HepG2 (cell line): ENCODE results near the gene SLC38A2. TPM values are rescaled to one million over a fixed set of nuclear protein-coding genes. Genes with fewer than 3 reads are reported as not detected.
A peak's percentile ranks its signal among the peaks of the same experiment; 100 is the strongest.

Source experiments
- AGO1 ChIP-seq: fragments of 200-400 bp; formaldehyde crosslinking; IDR thresholded peaks from 2 replicates; pipeline ENCODE4 v1.6.1; 2017; ENCODE audit warnings: mild to moderate bottlenecking, low read depth, low read length, moderate library complexity; ENCODE audit not compliant: poor library complexity, severe bottlenecking
- ATF1 ChIP-seq: IDR thresholded peaks from 2 replicates; pipeline ENCODE4 v1.6.1; 2016; ENCODE audit warnings: mild to moderate bottlenecking, control low read depth
- ATF7 ChIP-seq, 2 experiments: fragments of 450-650 bp in 1 of 2; sonication (generic) in 1 of 2; formaldehyde crosslinking in 1 of 2; IDR thresholded peaks; 2 replicates each; pipeline versions ENCODE4 v1.4.0 to v1.6.1; 2016 to 2020; ENCODE audit warnings: antibody characterized with exemption in 1 of 2, mild to moderate bottlenecking in 1 of 2, missing genetic modification reagents in 1 of 2
- CBX1 ChIP-seq: IDR thresholded peaks from one replicate; pipeline ENCODE4 v1.6.1; 2016; ENCODE audit warnings: antibody characterized with exemption, low read depth
- CBX2 ChIP-seq, 2 experiments: fragments of 200-600 bp in 1 of 2; sonication (generic); formaldehyde crosslinking in 1 of 2; IDR thresholded peaks; 2 replicates each; pipeline versions ENCODE4 v1.7.0 to v1.8.1; 2018 to 2022; ENCODE audit warnings: low read depth in 2 of 2, low read length in 1 of 2, mild to moderate bottlenecking in 1 of 2, missing genetic modification reagents in 1 of 2
- FOXA3 ChIP-seq: IDR thresholded peaks from 2 replicates; pipeline ENCODE4 v1.6.1; 2016; ENCODE audit warnings: missing genetic modification reagents, missing compliant biosample characterization
- GTF2F1 ChIP-seq: fragments of 150-350 bp; IDR thresholded peaks from 2 replicates; pipeline ENCODE4 v1.6.1; 2014; ENCODE audit warnings: low read length
- NR2F6 ChIP-seq, 2 experiments: IDR thresholded peaks; 2 replicates each; pipeline ENCODE4 v1.6.1; 2016; ENCODE audit warnings: antibody characterized with exemption in 1 of 2, mild to moderate bottlenecking in 1 of 2
- NRL ChIP-seq: sonication (generic); formaldehyde crosslinking; IDR thresholded peaks from 2 replicates; pipeline ENCODE4 v1.5.0; 2020; ENCODE audit warnings: missing genetic modification reagents, mild to moderate bottlenecking, moderate library complexity, borderline replicate concordance
- POLR2G ChIP-seq: fragments of 200-400 bp; formaldehyde crosslinking; IDR thresholded peaks from 2 replicates; pipeline ENCODE4 v1.6.1; 2018; ENCODE audit warnings: mild to moderate bottlenecking, low read depth, low read length, moderate library complexity
- SALL2 ChIP-seq: sonication (generic); formaldehyde crosslinking; IDR thresholded peaks from 2 replicates; pipeline ENCODE4 v1.8.1; 2023; ENCODE audit warnings: mild to moderate bottlenecking, missing genetic modification reagents, inconsistent platforms
- ZBTB42 ChIP-seq: sonication (generic); formaldehyde crosslinking; IDR thresholded peaks from 2 replicates; pipeline ENCODE4 v1.5.0; 2020; ENCODE audit warnings: mild to moderate bottlenecking, missing genetic modification reagents
- ZMYM4 ChIP-seq: sonication (generic); formaldehyde crosslinking; IDR thresholded peaks from 2 replicates; pipeline ENCODE4 v1.8.1; 2023; ENCODE audit warnings: mild to moderate bottlenecking, missing genetic modification reagents
- ZNF224 ChIP-seq: sonication (generic); formaldehyde crosslinking; IDR thresholded peaks from 2 replicates; pipeline ENCODE4 v1.5.0; 2020; ENCODE audit warnings: mild to moderate bottlenecking, missing genetic modification reagents
- ZNF329 ChIP-seq: sonication (generic); formaldehyde crosslinking; IDR thresholded peaks from 2 replicates; pipeline ENCODE4 v1.9.0; 2021; ENCODE audit warnings: low read depth, mild to moderate bottlenecking, missing genetic modification reagents
- ZNF333 ChIP-seq: sonication (generic); formaldehyde crosslinking; IDR thresholded peaks from 2 replicates; pipeline ENCODE4 v1.4.0; 2020; ENCODE audit warnings: mild to moderate bottlenecking, missing genetic modification reagents, borderline replicate concordance
- ZNF34 ChIP-seq: sonication (generic); formaldehyde crosslinking; IDR thresholded peaks from 2 replicates; pipeline ENCODE4 v1.4.0; 2020; ENCODE audit warnings: mild to moderate bottlenecking, missing genetic modification reagents, borderline replicate concordance
- ZSCAN21 ChIP-seq: sonication (generic); formaldehyde crosslinking; IDR thresholded peaks from 2 replicates; pipeline ENCODE4 v1.8.0; 2022; ENCODE audit warnings: mild to moderate bottlenecking, missing genetic modification reagents, moderate library complexity, borderline replicate concordance
- polyA plus RNA-seq, 8 experiments: library from polyadenylated mRNA; depleted of rRNA in 3 of 8; stranded (reverse) in 7 of 8; unstranded in 1 of 8; fragments of >200 nt; fragmentation: Illumina TruSeq in 4 of 8; extraction: Trizol in 4 of 8; gene quantifications; 2 replicates each; pipeline versions ENCODE4 v1.2.1 to v1.2.3, GENCODE V29; 2011 to 2016; ENCODE audit warnings: low read depth in 4 of 8, missing spikeins in 1 of 8, mixed read lengths in 1 of 8; ENCODE audit not compliant: insufficient read depth in 1 of 8
- total RNA-seq, 5 experiments: library from RNA; depleted of rRNA; stranded (reverse); fragments of >200 nt; fragmentation: Illumina TruSeq; extraction: Trizol; gene quantifications; 2 replicates each; pipeline ENCODE4 v1.2.3, GENCODE V29; 2016; ENCODE audit warnings: low read depth in 1 of 5
- TF ChIP-seq, protein P1 (sequence below): sonication (generic); formaldehyde crosslinking; IDR thresholded peaks from 2 replicates; pipeline ENCODE4 v1.4.0; 2020; ENCODE audit warnings: missing genetic modification reagents, borderline replicate concordance
- TF ChIP-seq, protein P2 (sequence below): IDR thresholded peaks from 2 replicates; pipeline ENCODE4 v1.6.1; 2018; ENCODE audit warnings: missing genetic modification reagents, mild to moderate bottlenecking, missing compliant biosample characterization
- TF ChIP-seq, protein P3 (sequence below): sonication (generic); formaldehyde crosslinking; IDR thresholded peaks from 2 replicates; pipeline ENCODE4 v1.8.0; 2022; ENCODE audit warnings: missing genetic modification reagents, mild to moderate bottlenecking, borderline replicate concordance
- TF ChIP-seq, protein P4 (sequence below): sonication (generic); formaldehyde crosslinking; IDR thresholded peaks from 2 replicates; pipeline ENCODE4 v1.4.0; 2020; ENCODE audit warnings: mild to moderate bottlenecking, low read depth, missing genetic modification reagents
- TF ChIP-seq, protein P5 (sequence below): sonication (generic); formaldehyde crosslinking; IDR thresholded peaks from 2 replicates; pipeline ENCODE4 v1.5.0; 2020; ENCODE audit warnings: missing genetic modification reagents, mild to moderate bottlenecking, borderline replicate concordance

Gene SLC38A2
- total and polyA plus RNA-seq, 2 of the 13 experiments (the other 11 are each of a cell fraction or from before 2014, with no cell fraction given) = 368 to 880 TPM

DNA sequence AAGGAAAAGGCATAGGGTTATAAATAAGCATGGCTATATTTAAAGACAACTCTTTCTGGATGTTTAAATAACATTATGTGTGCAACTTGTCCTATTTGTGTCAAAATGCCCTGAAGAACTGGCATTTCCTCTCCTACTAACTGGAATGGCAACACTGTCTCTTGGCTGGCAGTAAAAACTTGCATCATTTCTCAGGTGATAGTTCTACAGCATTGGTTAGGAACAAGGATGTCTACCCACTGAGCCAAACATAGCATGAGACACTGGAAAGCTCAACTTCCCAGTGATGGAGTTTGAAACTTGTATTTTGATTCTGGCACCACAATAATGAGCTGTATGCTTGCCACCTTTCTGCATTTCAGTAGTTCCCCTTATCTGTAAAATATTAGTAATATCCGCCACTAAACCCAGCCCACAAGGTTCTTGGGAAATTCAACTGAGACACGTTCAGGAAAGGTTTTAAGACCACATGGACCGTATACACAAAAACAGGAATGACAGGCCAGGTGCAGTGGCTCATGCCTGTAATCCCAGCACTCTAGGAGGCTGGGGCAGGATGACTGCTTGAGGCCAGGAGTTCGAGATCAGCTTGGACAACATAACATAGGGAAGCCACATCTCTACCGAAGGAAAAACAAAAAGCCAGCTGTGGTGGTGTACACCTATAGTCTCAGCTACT lies 5.1 kb downstream of the SLC38A2 start (continued):
- TF ChIP-seq ZNF34 (no peak), CBX1 (no peak), ZNF329 (no peak), ZMYM4 (CRISPR knock-in tag) (no peak), ZNF333 (CRISPR knock-in tag) (no peak), ZNF224 (CRISPR knock-in tag) (no peak), FOXA3 (CRISPR knock-in tag) (no peak), ATF7 (IDR thresholded peaks at IDR 0.05) (no peak), ATF7 (CRISPR knock-in tag; IDR thresholded peaks at IDR 0.05) (no peak), ZBTB42 (CRISPR knock-in tag) (no peak), ZSCAN21 (CRISPR knock-in tag) (no peak), POLR2G (peak; percentile 85), AGO1 (no peak), SALL2 (CRISPR knock-in tag) (no peak; the same call in 1 of the 2 replicates), GTF2F1 (no peak), NR2F6 (IDR thresholded peaks at IDR 0.05) (no peak), NR2F6 (CRISPR knock-in tag; IDR thresholded peaks at IDR 0.05) (no peak), NRL (CRISPR knock-in tag) (no peak), ATF1 (CRISPR knock-in tag) (no peak), CBX2 (IDR thresholded peaks at IDR 0.05; ENCODE audit: low read depth, low read length) (no peak), CBX2 (CRISPR knock-in tag; IDR thresholded peaks at IDR 0.05; ENCODE audit: low read depth) (no peak)
- TF ChIP-seq, protein P1, sequence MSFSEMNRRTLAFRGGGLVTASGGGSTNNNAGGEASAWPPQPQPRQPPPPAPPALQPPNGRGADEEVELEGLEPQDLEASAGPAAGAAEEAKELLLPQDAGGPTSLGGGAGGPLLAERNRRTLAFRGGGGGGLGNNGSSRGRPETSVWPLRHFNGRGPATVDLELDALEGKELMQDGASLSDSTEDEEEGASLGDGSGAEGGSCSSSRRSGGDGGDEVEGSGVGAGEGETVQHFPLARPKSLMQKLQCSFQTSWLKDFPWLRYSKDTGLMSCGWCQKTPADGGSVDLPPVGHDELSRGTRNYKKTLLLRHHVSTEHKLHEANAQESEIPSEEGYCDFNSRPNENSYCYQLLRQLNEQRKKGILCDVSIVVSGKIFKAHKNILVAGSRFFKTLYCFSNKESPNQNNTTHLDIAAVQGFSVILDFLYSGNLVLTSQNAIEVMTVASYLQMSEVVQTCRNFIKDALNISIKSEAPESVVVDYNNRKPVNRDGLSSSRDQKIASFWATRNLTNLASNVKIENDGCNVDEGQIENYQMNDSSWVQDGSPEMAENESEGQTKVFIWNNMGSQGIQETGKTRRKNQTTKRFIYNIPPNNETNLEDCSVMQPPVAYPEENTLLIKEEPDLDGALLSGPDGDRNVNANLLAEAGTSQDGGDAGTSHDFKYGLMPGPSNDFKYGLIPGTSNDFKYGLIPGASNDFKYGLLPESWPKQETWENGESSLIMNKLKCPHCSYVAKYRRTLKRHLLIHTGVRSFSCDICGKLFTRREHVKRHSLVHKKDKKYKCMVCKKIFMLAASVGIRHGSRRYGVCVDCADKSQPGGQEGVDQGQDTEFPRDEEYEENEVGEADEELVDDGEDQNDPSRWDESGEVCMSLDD = no peak
- TF ChIP-seq, protein P2, sequence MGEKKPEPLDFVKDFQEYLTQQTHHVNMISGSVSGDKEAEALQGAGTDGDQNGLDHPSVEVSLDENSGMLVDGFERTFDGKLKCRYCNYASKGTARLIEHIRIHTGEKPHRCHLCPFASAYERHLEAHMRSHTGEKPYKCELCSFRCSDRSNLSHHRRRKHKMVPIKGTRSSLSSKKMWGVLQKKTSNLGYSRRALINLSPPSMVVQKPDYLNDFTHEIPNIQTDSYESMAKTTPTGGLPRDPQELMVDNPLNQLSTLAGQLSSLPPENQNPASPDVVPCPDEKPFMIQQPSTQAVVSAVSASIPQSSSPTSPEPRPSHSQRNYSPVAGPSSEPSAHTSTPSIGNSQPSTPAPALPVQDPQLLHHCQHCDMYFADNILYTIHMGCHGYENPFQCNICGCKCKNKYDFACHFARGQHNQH (CRISPR knock-in tag) = peak; percentile 64; the same call in 1 of the 2 replicates
- TF ChIP-seq, protein P3, sequence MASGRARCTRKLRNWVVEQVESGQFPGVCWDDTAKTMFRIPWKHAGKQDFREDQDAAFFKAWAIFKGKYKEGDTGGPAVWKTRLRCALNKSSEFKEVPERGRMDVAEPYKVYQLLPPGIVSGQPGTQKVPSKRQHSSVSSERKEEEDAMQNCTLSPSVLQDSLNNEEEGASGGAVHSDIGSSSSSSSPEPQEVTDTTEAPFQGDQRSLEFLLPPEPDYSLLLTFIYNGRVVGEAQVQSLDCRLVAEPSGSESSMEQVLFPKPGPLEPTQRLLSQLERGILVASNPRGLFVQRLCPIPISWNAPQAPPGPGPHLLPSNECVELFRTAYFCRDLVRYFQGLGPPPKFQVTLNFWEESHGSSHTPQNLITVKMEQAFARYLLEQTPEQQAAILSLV (CRISPR knock-in tag) = no peak
- TF ChIP-seq, protein P4, sequence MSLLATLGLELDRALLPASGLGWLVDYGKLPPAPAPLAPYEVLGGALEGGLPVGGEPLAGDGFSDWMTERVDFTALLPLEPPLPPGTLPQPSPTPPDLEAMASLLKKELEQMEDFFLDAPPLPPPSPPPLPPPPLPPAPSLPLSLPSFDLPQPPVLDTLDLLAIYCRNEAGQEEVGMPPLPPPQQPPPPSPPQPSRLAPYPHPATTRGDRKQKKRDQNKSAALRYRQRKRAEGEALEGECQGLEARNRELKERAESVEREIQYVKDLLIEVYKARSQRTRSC (CRISPR knock-in tag) = 0 out of 2 replicates have a peak, but pooled peaks have one; percentile 27
- TF ChIP-seq, protein P5, sequence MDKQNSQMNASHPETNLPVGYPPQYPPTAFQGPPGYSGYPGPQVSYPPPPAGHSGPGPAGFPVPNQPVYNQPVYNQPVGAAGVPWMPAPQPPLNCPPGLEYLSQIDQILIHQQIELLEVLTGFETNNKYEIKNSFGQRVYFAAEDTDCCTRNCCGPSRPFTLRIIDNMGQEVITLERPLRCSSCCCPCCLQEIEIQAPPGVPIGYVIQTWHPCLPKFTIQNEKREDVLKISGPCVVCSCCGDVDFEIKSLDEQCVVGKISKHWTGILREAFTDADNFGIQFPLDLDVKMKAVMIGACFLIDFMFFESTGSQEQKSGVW = no peak
